Neutrophil (primary cell): ENCODE measurements around the gene LRMDA.

Experiments
- H3K27ac ChIP-seq: fragments of 200-600 bp; sonication (generic); 2 replicates; pipeline ENCODE4 v1.5.1; 2016; ENCODE audit warnings: mild to moderate bottlenecking, moderate library complexity
- H3K27me3 ChIP-seq: fragments of 200-600 bp; sonication (generic); 2 replicates; pipeline ENCODE4 v1.6.0; 2016; ENCODE audit warnings: mild to moderate bottlenecking
- H3K36me3 ChIP-seq: fragments of 200-600 bp; sonication (generic); 2 replicates; pipeline ENCODE4 v1.5.1; 2017
- H3K4me1 ChIP-seq, 2 experiments: fragments of 200-600 bp in 1 of 2; sonication (generic) in 1 of 2; 1 replicate in 1 of 2; 2 replicates in 1 of 2; pipeline versions ENCODE4 v1.5.1 to v1.6.1; 2013 to 2016; ENCODE audit warnings: low read depth in 1 of 2, low read length in 1 of 2, mild to moderate bottlenecking in 1 of 2, moderate library complexity in 1 of 2; ENCODE audit not compliant: control insufficient read depth in 1 of 2, insufficient read depth in 1 of 2
- H3K4me3 ChIP-seq, 2 experiments: fragments of 200-600 bp in 1 of 2; sonication (generic) in 1 of 2; 1 replicate in 1 of 2; 2 replicates in 1 of 2; pipeline ENCODE4 v1.5.1; 2013 to 2016; ENCODE audit warnings: low read depth in 1 of 2, low read length in 1 of 2, mild to moderate bottlenecking in 1 of 2, moderate library complexity in 1 of 2
- H3K9me3 ChIP-seq: fragments of 200-600 bp; sonication (generic); 2 replicates; pipeline ENCODE4 v1.5.1; 2016
- TF ChIP-seq, protein P1 (sequence below): fragments of 200-600 bp; sonication (generic); IDR thresholded peaks from 2 replicates; pipeline ENCODE4 v1.5.1; 2016; ENCODE audit warnings: antibody characterized with exemption

Gene LRMDA

DNA sequence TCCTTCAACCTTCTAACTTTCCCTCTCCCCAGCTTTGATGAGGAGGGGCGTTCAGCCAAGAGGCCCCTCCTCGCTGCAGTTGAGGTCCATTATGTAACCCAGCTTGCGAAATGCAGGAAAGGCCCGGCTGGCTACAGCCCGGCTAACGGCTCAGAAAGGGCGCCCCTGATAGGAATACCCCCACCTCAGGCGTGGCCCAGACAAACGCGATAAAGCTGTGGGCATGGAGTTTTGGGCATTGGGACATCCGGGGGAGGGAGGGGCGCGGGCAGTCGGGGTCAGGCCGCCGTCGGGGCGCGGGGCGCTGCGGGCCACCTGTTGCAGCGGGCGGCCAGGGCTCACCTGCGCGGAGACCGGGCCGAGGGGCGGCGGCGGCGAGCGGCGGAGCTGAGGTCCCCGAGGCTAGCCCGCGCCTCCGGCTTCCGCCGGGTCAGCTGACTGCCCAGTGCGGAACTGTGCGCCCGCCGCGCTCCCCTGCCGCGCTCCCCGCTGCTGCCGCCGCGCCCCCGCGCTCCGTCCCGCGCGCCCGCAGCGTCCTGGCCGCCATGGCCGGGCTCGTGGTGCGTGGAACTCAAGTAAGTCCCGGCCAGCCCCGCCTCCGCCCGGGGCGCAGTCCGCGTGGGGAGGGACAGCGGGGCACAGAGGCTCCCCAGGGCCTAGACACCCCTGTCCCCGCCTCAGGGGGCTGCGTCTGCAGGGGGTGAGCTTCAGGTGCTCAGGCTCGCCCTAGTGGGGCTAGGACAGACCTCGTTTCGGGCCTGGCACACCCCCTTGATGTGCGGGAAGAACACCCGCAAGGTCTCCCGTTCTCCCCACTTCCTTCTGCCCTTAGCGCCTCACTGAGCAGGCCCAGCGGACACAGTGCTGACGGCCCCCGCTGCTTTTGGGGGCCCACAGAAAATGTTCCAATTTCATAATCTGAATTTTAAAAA lies at the start of gene LRMDA:
Gene LRMDA, plus strand, starts transcription at position 445 of the 932 bp plus-strand sequence.
- peak within 1 kb of the TSS; percentile 77 for H3K27ac ChIP-seq

DNA sequence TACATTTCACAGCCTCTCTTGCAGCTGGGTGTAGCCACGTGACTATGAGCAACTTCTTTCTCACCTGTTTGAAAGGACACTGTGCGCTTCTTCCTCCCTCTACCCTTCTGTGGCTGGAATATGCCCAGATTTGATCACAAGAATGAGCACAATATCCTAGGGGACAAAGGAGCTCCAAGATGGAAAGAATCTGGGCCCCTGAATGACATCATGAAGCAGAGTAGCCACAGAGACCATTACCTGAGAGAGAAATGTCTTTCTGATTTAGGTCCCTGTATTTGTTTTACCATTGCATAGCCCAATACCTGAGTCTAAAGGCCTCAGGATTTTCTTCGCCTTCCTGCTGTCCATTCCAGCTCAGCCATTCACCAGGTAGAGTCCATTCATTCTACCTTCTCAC lies 45.3 kb upstream of the LRMDA start:
- TF ChIP-seq, protein P1, sequence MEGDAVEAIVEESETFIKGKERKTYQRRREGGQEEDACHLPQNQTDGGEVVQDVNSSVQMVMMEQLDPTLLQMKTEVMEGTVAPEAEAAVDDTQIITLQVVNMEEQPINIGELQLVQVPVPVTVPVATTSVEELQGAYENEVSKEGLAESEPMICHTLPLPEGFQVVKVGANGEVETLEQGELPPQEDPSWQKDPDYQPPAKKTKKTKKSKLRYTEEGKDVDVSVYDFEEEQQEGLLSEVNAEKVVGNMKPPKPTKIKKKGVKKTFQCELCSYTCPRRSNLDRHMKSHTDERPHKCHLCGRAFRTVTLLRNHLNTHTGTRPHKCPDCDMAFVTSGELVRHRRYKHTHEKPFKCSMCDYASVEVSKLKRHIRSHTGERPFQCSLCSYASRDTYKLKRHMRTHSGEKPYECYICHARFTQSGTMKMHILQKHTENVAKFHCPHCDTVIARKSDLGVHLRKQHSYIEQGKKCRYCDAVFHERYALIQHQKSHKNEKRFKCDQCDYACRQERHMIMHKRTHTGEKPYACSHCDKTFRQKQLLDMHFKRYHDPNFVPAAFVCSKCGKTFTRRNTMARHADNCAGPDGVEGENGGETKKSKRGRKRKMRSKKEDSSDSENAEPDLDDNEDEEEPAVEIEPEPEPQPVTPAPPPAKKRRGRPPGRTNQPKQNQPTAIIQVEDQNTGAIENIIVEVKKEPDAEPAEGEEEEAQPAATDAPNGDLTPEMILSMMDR: no peak
- Histone ChIP-seq H3K4me3 (no peak overlapping the region), H3K27me3 (peaks cover 36% of the 10 kb centered on the region), H3K4me1 (no peaks in the 10 kb centered on the region), H3K27ac (no peak overlapping the region), H3K9me3 (no peaks in the 10 kb centered on the region), H3K36me3 (no peaks in the 10 kb centered on the region)

More for the DNA sequence above, at the start of gene LRMDA:
- Histone ChIP-seq H3K4me3 (peak within 1 kb of the TSS; percentile 68 to 72), H3K9me3 (no peaks in the 10 kb centered on the region), H3K27me3 (no peaks in the 10 kb centered on the region), H3K4me1 (peaks cover 31 to 37% of the 10 kb centered on the region in 2 experiments), H3K36me3 (no peaks in the 10 kb centered on the region)
- TF ChIP-seq, protein P1: no peak

DNA sequence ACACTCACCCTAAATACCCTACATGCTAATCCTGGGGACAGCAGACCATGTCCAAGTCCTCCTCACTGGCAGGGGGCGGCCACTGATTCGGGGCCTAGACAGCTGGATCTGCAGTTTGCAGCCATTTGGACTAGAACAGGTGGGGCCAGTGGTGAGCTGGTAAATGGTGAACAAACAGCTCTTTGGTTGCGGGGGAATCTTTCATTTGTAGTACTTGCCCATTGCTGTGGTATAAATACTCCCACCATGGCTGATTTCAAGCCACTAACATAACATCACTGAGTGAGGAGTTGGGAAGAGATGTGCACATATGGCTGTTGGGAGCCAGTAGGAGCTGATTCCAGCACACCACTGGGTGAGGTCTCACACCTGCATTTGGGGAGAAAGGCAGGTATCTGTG lies 43.3 kb upstream of the LRMDA start:
- Histone ChIP-seq H3K4me1 (no peaks in the 10 kb centered on the region), H3K4me3 (no peak overlapping the region), H3K9me3 (no peaks in the 10 kb centered on the region), H3K27ac (no peak overlapping the region), H3K27me3 (peaks cover 50% of the 10 kb centered on the region), H3K36me3 (no peaks in the 10 kb centered on the region)
- TF ChIP-seq, protein P1: no peak

DNA sequence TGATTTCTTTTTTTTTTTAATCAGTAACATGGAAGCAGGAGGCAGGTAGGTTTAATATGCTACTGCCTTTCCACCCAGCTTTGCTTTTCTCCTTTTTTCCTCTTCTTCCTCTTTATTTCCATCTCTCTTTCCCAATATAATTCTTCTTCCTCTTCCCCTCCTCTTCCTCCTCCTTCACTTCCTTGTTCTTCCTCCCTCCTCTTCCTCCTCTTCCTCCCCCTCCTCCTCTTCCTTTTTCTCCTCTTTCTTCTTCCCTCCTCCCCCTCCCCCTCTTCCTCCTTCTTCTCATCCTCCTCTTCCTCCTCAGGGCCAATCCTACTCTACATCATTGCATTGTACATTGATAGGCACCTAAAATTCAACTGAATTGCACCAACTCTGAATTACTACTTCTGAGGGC lies 41.2 kb upstream of the LRMDA start:
- Histone ChIP-seq H3K4me3 (no peak overlapping the region), H3K27me3 (peaks cover 62% of the 10 kb centered on the region), H3K36me3 (no peaks in the 10 kb centered on the region), H3K27ac (no peak overlapping the region), H3K4me1 (peaks cover 0 to under 1% of the 10 kb centered on the region in 2 experiments), H3K9me3 (no peaks in the 10 kb centered on the region)
- TF ChIP-seq, protein P1: no peak

DNA sequence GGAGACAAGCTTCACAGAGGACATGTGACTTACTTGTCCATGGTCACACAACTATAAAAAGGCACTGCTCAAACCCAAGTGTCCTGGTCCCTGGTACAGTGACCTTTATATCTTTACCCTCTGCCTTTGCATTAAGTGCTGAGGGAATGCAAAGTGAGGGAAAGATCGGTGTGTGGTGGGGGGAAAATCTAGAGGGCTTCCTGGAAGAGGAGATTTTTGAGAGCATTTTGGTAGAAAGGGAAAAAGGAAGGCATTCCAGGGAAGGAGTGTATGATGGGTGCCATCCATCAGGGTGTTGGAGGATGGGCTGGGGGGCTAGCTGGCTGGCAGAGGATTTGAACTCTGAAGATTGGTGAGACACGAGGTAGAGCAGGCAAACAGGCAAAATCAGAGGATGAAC lies 39.2 kb upstream of the LRMDA start:
- Histone ChIP-seq H3K4me1 (peaks cover 16 to 22% of the 10 kb centered on the region in 2 experiments), H3K9me3 (no peaks in the 10 kb centered on the region), H3K4me3 (no peak overlapping the region), H3K36me3 (no peaks in the 10 kb centered on the region), H3K27me3 (peaks cover 83% of the 10 kb centered on the region), H3K27ac (no peak overlapping the region)
- TF ChIP-seq, protein P1: no peak
